SH-SY5Y (cell line): ENCODE measurements around the gene ELP2.

ENCODE experiments used
- GATA2 ChIP-seq: IDR thresholded peaks from 2 replicates; pipeline ENCODE4 v1.6.1; 2011; ENCODE audit warnings: mild to moderate bottlenecking, low read depth, low read length
- GATA3 ChIP-seq: IDR thresholded peaks from 2 replicates; pipeline ENCODE4 v1.6.1; 2011; ENCODE audit warnings: low read depth, mild to moderate bottlenecking, low read length, moderate library complexity

The ELP2 gene

DNA sequence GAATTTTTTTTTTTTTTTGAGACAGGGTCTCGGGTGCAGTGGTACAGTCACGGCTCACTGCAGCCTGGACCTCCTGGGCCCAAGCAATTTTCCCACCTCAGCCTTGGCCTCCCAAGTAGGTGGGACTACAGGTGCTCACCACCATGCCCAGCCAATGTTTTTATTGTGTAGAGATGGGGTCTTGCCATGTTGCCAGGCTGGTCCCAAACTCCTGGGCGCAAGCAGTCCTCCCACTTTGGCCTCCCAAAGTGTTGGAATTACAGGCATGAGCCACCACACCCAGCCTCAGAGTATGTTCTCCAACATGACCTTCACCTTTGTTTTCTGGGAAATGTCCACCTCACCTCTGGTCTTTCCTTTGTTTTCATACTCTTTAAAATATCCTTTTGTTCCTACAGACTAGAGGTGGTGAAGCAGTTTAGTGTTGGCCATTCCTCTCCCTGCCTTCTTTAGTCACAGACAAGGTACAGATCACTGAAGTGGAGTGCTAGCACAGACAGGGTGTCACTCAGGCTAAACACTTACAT, 38.1 kb downstream of the ELP2 start:
- TF ChIP-seq GATA2 (no peak), GATA3 (no peak)

DNA sequence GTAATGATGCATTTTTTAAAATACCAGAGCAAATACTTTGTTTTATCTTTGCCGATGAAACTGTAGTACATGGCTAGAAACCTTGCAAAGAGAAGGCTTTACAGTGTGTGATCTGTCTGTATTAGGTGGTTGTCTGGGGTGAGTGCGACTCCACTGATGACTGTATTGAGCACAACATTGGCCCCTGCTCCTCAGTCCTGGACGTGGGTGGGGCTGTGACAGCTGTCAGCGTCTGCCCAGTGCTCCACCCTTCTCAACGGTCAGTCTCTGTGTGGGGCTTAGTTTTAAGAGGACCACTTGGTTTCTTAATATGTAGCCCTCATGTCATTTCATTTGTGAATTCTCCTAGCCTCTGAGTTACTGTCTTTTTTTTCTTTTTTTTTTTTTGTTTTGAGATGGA, 40.2 kb downstream of the ELP2 start:
- TF ChIP-seq GATA3 = no peak
- no peak for TF ChIP-seq GATA2

DNA sequence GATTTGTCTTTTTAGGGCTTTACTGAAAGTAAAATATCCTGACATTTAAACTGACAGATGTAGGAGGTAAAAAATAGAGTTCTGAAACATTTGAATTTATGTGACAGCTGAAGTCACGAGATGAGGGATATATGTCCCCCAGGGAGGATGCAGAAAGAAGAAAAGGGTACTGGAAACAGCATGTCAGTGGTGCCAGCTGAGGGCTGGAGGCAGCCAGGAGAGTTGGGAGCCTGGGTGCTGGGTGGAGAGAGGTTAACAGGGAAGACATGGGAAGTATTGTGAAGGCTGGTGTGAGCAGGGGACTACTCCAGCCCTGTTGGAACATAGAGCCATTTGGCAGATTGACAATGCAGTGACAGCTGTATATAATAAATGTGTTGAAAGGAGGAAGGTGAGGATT, 45.8 kb downstream of the ELP2 start:
- no peak for TF ChIP-seq GATA2
- no peak for TF ChIP-seq GATA3

DNA sequence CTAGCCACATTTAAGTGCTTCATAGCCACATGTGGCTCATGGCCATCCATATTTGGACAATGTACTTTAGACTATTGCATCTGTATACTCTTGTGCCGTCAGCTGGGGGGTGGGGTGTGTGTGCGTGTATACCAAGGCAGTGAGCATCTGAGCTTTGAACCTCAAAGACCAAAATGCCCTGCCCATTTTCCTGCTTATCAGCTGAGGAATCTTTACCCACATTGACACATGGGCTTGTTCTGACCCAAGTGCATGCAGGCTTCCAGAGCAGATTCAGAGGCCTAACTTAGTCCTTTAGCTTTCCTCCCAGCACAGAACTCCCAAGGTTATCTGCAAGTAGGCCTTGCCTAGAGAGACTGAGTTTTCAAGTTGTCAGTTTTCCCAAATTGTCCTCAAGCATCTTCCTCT, 46.5 kb downstream of the ELP2 start:
- TF ChIP-seq GATA2 (peak; percentile 44; the same call in 1 of the 2 replicates), GATA3 (no peak)

DNA sequence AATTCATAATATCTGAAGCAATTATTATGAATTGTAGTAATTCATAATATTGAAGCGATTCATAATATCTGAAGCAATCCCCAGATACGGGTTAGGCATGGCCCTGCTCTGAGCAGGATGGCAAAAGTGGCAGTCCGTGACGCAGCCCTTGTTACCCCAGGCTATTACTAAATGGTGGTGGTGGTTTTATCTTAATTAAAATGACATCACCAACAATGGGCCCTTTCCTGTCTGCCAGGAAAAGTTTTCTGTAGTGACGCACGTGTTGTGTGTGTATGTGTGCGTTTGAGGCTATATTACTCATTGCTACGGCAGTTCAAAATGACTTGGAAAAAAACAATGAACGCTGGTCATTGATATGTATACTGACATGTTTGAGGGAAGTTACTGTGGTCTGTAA, 47.0 kb downstream of the ELP2 start:
- TF ChIP-seq GATA3 (no peak), GATA2 (no peak)

DNA sequence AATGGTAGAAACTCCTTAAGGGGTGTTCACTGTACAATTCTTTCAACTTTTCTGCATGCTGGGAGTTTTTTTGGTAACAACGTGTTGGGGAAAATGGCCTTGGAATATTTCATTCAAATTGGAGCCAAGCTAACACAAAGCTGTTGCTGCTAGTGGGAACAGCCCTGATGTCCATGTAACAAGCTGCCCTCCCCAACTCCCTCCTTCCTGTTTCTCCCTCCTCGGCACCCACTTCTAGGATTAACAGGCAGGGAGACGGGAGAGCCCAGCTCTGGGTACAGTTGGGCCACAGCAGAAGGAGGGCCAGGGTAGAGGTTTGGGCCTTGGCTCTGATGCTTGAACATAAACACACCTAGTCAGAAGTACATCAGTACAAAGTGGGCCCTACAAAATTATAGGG, 48.2 kb downstream of the ELP2 start:
- TF ChIP-seq GATA3 (no peak), GATA2 (no peak)

DNA sequence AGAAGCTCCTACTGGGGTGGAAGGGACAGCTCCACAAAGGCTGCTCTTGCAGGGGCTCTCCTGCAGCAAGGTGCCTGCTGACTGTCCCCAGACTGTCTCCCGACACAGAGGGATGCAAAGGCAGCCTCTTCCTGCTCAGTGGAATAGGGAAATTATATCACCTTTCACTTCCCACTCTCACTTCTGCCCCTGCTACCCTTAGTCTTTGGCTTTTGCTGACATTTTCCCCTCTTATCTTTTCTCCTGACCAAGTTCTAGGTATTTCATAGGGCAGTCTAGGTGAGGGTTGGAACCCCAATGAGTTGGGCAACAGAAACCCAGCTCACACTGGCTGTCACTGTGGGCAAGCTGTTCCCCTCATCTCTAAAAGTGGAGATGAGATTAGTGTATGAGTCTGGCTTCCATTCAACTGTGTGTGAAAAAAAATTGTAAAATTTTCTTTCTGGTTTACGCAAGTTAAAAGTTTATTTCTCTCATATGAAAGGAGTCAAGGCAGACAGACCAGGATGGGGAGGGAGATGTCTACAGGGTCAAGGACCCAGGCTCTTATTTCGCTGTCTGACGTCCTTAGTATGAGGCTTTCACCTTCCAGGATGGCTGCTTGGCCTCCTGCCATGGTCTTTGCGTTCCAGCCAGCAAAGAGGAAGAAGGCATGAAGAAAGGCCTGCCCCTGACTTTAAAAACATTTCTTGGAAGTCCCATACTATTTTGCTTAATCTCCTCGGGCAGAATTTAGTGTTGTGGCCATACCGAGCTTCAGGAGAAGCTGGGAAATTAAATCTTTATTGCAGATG, 50.1 kb downstream of the ELP2 start:
- TF ChIP-seq GATA3 = no peak
- TF ChIP-seq GATA2 = no peak

DNA sequence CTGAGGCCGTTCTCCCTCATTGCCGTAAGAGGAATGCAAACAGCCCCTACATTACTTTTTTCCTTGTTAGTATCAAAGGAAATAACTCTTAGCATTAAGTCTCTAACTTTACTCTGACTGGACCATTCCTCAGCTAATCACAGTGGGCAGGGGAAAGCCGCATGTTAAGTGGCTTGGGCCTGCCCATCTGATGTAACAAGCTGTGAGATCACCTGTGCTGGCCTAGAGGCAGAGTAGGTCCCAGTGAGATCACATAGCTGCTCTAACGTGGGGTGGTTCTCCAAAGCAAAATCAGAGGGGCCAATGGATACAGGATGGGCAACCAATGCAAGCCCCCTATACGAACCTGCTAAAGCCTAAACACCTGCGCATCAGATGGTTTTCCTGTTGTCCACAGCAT, 51.7 kb downstream of the ELP2 start:
- TF ChIP-seq GATA2 = no peak
- no peak for TF ChIP-seq GATA3

DNA sequence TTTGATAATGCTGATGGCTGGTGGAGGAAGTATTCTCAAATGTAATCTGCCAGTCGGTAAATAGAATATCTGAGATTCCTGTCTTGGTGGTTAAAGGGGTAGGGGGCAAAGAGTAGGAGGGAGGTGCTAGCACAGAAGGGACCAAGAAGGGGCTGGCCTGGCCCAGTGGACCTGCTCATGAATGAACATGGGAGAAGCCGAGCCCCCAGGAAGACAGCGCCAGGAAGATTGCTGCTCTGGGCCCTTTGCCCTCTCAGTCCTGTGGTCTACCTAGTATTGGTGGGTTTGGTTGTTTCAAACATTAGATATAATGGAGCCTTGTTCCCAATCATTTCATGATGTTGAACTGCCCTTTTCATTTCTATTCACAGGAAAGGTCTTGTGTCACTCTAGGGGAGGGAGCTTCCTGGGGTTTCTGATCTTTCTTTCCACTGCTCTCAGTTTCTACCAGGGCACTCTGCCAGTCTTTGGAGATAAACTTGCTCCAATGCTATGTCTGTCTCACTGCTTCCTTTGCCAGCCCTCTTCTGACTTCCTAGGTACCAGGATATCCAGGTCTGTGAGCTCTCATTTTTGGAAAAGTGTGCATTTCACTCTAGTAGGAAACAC, 52.3 kb downstream of the ELP2 start:
- TF ChIP-seq GATA2 = no peak
- no peak for TF ChIP-seq GATA3

DNA sequence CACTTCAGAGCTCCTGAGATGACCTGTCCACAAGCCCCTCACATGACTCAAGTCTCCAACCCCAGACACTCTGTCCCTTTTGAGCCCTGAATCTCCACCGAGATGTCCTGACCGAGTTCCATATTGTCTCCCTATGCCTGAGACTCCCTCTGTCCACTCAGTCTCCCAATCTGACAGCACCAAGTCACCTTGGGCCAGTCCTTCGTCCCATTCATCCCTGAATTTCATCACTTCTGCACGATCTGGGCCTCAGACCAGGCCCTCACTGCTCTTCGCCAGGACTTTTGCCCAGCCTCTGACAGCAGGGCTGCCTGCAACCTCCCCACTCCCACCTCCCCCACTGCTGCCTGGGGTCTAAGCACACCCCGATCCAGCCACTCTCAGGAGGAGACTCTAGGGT, 53.3 kb downstream of the ELP2 start:
- no peak for TF ChIP-seq GATA3
- TF ChIP-seq GATA2 = no peak

DNA sequence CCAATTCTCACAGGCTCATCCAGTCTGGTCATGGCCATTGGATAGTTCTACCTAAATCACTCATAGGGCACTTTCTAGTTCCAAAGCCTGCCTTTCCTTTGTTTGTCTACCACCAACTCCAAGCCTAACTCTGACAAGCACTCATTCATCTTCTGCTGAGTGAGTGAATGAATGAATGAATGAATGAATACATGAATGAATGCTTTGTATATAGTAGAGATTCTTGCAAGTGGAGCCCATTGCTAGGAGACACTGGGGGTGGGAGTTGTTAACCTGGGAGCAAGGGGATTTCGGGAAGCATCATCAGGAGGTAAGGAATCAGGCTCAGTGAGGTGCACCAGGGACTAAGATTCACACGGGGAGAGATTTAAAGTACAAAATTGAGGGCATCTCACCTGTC, 54.3 kb downstream of the ELP2 start:
- TF ChIP-seq GATA3 = no peak
- no peak for TF ChIP-seq GATA2

DNA sequence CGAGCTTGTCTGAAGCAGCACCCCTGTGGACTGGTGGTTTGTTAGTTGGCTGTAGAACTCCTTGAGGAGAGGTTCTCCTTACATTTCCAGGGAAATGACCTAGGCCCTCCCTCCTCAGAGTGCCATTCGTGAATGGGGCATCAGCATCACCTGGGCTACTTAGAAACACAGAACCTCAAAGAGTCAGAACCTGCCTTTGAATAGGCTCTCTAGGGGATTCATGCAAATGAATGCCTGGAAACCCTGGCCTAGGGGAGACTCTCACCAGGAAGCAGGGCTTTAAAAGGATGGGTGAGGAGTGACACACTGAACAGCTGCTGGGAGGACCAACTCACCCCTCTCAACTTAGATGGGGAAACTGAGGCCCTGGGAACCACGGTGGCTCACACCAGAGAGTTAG, 55.5 kb downstream of the ELP2 start:
- TF ChIP-seq GATA3 (no peak), GATA2 (no peak)

DNA sequence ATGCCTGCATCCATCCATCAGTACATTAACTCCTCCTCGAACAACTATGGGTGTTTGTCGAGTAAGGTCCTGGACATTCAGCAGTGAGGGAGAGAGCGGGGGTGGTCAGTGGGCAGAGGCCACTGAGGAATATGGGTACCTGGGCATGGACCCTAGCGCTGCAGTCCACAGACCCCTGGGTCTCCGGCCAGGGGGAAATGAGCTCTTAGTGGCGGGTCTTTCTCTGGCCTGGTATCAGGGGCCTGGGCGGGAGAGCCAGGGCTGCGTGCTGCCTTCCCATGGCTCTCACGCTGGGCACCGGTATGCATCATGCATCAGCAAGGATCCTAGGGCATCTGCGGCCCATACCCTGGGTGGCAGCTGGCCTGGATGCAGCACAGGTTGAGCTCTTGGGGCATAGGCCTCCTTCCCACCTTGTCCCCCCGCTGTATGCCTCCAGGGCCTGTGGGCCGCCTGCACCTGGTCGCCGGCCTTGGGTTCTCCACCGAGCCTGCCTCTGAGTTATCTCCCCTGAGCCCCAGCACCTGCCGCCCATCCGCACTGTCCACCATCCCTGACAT, 56.3 kb downstream of the ELP2 start:
- no peak for TF ChIP-seq GATA2
- TF ChIP-seq GATA3 = no peak

DNA sequence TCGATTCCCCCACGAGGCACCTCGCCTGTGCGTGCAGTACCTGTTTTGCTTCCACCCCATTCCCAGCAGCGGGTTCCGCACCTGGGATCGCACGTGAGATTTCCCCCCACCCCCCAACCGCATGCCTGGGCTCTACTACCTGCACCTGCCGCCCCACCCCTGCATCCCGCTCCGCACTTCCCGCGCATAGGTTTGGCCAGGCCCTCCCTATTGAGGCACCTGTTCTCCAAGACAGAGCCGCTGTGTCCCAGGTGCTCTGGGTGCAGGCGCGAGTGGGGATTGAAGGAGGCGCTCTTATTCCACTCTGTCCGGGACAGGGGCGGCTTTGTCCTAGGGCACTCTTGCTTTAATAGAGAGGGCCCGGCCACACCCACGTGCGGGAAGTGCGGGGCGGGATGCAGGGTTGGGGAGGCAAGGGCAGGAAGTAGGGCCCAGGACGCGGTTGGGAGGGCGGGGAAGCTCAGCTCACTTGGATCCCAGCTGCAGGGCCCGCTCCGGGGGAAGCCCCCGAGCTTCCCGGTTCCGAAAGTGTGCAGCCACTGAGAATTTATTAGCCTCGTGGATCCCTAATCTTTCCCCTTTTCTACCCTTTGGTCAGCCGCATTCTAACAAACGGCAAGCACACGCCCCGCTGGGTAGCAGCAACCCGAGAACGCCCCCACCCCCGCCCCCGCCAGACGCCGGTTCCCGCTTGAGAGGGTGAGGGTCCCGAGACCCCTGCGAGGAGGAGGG, 56.9 kb downstream of the ELP2 start:
- TF ChIP-seq GATA2 (no peak), GATA3 (no peak)
